Measurements from ENCODE around the gene GRM6.
A peak's percentile ranks its signal among the peaks of the same experiment; 100 is the strongest.

GRM6 gene

DNA sequence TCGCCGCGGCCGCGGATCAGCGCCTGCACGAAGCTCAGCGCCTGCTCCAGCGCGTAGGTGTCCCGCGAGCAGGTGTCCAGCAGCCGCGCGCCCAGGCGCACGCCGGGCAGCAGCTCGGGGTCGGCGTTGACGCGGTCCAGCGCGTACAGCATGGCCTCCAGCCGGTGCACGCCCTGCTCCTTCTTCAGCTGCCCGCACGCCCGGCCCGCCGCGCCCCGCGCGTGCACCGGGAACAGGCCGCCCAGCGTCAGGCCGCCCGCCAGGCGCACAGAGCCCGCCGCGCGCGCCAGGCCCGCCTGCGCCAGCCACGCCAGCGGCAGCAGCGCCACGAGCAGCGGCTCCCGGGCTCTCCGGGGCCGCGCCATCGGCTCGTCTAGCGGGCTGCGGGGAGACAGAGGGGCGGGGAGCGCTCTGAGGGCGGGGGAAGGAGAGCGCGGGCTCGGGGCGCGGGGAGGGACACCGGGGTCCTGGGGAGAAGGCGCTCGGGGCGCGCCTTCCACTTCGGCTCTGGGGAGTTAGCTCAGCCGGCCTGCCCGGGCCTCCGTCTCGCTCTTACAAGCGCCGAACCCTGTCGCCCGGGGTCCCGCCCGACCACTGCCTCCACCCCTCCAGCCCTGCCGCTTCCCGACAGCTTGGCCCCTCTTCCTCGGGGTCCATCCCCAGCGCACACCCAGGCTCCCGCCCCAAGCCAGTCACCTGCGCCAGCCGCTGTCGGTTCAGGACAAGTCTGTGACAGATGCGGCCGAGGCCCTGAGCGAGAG, at the start of gene GRM6:
GRM6 (minus strand) TSS at position 741 of the 761 bp plus-strand sequence; CDS start at position 365, 376 bp downstream.
- DNase-seq (ENCODE audit: low read depth in 1 of 2, low spot score in 1 of 2), result no peak

DNA sequence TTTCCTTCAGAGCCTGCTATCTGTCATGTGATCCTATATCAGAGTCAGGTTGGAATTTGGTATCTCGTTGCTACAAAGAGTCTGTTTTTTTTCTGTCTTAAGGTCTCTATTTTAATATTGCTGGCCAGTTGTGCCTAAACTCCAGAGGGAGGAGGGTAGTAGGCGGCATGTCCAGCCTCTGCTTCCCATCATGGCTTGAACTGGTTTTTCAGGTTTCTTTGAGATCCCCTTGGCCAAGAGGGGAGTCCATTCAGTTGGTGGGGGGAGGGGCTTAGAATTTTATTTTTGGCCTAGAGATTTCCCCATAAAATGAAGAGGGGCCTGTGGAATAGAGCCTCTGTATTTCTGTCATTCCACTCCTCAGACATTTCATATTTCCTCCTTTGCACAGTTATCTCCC, 49.6 kb upstream of the GRM6 start:
- DNase-seq (ENCODE audit: low read depth in 1 of 2, low spot score in 1 of 2), result no peak

DNA sequence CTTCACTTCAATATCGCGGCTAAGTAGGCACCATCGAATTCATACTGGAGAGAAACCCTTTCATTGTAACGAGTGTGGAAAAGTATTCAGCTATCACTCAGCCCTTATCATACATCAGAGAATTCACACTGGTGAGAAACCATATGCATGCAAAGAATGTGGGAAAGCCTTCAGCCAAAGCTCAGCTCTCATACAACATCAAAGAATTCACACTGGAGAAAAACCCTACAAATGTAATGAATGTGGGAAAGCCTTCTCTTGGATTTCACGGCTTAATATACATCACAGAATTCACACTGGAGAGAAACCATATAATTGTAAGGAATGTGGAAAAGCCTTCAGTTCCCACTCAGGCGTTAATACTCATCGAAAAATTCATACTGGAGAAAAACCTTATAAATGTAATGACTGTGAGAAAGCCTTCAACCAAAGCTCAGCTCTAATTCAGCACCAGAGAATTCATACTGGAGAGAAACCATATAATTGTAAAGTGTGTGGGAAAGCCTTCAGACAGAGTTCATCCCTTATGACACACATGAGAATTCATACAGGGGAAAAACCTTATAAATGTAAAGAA, 38.0 kb upstream of the GRM6 start:
- DNase-seq (ENCODE audit: low read depth in 1 of 2, low spot score in 1 of 2), result no peak

DNA sequence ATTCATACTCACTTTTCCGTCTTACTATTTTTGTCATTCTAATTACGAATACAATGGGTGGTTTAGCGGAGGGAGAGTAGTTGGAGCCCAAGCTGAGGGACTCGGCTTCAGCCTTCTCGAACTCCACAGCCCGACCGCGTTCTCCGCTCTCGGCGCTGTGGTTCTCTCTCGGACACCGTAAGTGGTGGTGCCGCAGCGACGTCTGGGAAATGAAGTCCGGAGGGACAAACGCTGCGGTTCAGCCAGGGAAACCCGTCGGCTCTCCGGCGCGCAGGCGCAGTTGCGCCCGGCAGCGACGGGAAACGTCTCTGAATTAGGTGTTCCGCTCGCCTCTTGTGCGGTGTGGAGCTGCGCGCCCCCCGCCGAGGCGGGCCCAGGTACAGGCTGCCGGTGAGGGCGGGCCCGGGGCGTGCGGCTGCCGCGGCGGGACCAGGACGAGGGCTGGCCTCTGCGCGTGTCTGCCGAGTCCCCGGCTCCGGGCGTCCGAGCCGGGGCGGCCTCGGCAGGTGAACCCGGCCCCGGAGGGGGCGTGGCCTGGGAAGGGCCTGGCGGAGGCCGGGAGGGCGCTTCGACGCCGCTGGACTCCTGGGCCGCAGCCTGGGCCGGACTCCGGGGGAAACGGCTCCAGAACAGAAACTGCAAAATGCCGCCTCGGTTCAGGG, 28.5 kb upstream of the GRM6 start, which contains the start of gene ZNF879:
ZNF879 (plus strand) TSS at position 277 of the 662 bp plus-strand sequence. CDS start 1,201 bp downstream, outside the sequence.
- peak; percentile 87 to 88 for DNase-seq (ENCODE audit: low read depth in 1 of 2, low spot score in 1 of 2)

DNA sequence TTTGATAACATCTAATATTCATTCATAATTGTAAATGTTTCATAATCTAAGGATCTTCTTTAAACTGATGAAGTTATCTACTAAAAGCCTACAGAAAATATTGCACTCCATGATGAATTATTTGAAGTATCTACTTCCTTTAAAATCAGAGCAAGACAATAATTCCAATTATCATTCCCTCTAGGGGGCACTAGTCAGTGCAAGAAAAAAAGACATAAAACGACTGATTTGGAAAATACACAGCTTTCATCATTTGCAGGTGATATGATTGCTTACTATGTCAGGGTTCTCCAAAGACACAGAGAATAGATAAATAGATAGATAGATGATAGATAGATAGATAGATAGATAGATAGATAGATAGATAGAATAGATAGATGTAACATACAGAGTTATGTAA, 13.5 kb upstream of the GRM6 start:
- DNase-seq (ENCODE audit: low read depth in 1 of 2, low spot score in 1 of 2), result no peak

DNA sequence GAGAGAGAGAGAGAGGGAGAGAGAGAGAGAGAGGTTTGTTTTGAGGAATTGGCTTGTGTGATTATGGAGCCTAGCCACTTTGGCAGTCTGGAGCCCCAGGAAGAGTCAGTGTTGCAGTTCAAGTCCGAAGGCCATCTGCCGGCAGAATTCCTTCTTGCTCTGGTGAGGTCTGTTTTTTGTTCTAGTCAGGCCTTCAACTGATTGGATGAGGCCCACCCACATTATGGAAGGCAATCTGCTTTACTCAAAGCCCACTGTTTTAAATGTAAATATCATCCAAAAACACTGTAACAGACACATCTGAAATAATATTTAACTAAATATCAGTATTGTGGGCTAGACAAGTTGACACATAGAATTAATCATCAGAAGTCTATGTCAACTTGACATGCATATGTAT, 11.4 kb upstream of the GRM6 start:
- no peak for DNase-seq (ENCODE audit: low read depth in 1 of 2, low spot score in 1 of 2)

DNA sequence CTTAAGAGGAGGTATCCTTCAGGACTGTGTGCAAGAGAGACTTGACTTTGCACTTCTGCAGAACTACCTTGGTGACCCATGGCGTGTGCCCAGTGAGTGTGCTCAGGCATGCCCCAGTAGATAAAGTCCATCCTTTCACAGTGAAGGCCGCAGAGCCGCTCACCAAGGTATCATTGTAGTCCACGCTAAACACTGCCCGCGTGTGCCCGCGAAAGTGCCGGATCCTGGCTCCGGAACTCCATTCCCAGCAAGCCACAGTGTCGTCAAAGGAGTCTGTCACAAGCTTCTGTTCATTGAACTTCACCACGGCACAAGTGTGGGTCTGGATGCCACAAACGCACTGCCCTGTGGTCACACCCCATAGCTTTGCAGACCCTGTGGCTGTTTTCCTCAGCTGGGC, 3.3 kb upstream of the GRM6 start:
- DNase-seq (ENCODE audit: low read depth in 1 of 2, low spot score in 1 of 2), result no peak

DNA sequence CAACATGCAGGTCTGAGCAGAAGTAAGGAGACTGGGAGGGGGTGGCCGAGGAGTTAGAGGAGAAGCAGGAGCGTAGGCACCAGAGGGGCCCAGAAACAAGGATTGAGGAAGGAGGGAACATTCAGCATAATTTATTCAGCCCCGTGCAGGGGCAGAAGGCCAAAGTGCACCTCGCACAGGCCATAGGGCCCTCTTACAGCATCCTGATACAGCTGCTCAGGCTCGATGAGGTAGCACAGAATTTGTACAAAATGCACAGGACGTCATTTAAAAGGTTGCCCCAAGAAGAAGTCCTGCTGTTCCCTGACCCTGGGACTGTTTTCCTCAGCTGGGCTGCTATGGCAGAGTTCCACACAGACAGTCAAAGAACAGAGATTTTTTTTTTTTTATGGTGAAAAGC, 2.1 kb upstream of the GRM6 start:
- DNase-seq (ENCODE audit: low read depth in 1 of 2, low spot score in 1 of 2), result no peak

DNA sequence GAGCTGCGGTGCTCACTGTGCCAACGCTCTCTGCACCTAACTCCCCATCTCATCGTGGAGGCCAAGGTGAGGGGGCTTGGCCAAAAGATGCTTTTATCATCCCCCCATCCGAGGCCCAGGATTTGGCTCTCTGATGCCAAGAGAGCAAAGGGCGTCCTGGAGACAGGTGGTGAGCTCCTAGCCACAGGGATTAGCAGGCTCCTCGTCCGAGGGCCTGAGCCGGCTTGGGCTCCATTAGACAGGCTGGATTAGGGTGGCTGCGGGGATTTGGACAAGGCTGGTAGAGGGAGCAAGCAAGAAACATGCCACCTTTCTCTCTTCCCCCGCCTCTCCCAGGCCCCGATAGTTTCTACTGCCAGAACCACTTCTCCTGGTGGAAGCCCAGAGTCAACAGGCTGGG, 1.0 kb upstream of the GRM6 start:
- no peak for DNase-seq (ENCODE audit: low read depth in 1 of 2, low spot score in 1 of 2)

DNA sequence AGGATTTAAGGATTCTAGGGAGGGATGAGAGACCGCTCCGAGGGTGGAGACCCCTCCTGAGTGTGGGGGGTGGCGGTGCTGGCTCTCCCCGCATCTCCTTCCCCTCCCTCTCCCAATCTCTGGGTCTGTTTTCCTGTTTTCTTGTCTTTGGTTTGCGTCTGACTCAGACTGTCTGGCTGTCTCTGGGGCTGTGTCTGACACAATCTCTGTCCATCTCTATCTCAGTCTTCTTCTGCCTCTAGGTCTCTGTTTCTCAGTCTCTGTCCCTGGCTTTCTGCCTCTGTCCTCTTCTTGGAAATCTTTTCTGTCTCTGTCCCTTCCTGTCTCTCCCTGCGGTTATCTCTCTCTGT, 196 bp upstream of the GRM6 start:
- no peak for DNase-seq (ENCODE audit: low read depth in 1 of 2, low spot score in 1 of 2)

DNA sequence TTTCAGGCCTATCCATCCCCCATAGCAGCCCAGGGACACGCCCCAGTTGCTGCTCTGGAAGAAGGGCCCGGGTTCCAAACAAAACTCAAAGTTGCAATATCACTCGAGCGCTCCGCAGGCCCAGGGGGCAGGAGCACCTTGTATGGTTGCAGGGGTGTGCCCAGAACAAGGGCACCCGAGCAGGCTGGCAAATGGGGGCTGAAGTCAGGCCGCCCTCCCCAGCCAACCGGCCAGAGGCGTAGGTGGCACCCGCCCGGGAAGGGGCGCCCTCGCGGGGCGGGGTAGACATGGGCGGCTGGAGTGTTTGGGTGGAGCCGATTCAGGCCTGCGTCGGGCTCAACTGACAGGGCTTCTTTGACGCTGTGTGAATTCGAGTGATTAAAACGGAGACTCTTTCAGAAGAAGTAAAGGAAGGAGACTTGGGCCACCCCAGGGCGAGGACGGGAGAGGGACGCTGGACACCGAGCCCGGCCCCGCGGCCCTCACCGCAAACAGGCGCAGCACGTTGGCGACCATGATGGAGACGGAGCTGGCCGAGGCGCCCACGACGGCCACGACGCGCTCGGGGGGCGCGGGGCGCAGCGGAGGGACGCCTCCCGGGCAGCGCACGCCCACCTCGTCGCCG, 1.1 kb downstream of the GRM6 start:
- DNase-seq (ENCODE audit: low read depth in 1 of 2, low spot score in 1 of 2), result no peak

DNA sequence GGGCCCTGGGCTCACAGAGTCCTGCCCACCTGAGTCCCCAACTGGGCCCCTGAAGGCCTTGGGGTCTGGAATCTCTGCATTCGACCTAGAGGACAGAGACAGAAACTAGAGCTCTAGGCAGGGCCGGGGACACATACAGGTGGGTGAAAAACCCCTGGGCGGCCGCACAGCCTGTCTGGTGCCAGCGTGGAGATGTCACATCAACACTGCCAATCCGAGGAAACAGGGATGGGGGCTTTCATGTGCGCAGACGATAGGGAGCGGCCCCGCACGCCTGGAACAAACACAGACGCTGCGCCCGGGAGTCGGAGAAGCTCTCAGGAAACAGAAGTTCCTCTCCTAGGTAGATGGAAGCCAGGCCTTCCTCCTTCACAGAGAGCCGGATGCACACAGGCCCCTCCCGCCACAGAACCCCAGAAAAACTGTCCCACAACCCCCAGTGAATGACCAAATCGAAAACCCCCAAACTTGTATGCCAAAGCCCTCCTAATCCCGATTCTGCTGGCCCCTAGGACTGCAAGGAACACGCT, 1.8 kb downstream of the GRM6 start:
- DNase-seq (ENCODE audit: low read depth in 1 of 2, low spot score in 1 of 2), result no peak

DNA sequence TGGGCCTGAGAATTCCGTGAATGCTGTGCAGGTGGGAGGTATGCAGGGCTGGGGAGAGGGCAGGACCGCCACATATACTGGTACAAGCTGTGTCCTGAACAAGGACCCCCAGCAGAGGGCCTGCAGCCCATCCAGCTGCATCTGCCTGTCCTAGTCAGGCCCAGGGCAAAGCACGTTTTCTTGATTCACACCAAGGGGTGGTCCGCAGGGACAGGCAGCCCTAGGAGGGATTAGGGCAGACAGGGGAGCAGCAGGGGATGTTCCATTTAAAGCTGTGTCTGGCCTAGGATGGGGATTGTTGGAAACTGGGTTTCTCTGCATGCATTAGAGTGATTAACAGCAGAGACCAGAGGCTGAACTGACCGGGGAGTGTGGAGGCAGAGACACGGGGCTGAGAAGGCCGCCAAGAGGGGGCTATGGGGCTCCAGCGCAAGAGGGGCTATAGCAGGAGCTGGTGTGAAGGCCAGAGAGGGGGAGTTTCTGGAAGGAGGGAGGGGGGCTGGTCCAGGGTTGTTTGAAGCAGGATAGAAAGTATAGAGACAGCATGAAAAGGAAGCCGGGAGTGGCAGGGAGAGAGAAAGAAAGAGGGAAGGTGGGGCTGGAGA, 2.7 kb downstream of the GRM6 start:
- no peak for DNase-seq (ENCODE audit: low read depth in 1 of 2, low spot score in 1 of 2)

DNA sequence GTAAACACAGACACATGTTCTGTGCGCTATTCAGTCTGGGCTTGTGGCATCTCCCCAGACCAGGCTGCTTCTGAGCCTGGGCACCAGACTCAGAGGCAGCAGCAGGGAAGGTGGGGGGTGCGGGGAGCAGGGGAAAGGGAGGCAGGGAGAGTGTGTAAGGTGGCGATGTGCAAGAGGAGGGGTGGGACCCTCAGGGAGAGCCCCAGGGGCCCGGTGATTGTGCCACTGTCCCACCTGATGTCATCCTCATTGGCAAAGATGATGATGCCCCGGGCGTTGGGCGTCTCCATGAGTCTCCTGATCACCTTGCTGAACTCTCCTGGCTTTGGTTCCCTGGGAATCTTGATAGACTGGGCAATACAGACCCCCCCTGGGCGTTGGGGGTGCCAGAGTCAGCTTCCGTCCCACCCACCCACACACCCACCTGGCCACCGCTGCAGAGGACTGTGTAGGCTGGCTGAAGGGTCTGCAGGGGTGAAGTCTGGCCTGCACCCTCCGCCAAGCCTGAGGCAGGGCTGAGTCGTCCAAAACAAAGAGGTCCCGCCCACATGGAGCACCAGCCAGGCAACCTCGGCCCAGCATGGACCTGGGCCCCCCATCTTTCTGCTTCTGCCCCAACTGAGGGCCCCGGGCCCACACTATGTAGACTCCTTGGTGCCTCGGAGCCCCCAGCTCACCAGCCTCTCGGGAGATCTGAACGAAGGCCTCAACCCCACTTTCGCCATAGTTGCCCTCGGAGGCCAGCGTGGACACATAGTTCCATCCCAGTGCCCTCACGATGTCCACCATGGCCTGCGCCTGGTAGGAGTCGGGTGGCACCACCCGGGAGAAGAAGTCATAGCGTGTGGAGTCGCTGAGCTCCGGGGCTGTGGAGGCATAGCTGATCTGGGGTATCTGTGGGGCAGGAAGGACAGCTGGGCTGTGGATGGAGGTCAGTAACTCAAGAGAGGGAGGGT, 3.7 kb downstream of the GRM6 start:
- no peak for DNase-seq (ENCODE audit: low read depth in 1 of 2, low spot score in 1 of 2)

DNA sequence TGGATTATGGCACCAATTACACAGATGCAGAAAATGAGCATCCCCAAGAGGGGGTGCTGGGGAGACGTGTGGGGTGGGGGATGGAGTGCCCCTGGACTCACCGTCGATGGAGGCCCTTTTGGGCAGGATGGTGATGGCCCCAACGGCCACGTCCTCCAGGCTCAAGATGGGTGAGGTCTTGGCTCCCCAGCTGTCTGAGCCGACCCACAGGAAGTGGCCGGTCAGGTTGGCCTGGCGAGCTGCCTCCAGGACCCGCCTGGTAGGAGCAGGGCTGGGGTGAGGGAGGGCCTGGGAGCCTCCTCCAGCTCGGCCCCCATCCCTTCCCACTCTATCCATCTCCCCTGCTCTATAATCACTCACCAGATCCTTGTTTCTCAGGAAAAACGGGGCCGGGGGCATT, 4.6 kb downstream of the GRM6 start:
- no peak for DNase-seq (ENCODE audit: low read depth in 1 of 2, low spot score in 1 of 2)

DNA sequence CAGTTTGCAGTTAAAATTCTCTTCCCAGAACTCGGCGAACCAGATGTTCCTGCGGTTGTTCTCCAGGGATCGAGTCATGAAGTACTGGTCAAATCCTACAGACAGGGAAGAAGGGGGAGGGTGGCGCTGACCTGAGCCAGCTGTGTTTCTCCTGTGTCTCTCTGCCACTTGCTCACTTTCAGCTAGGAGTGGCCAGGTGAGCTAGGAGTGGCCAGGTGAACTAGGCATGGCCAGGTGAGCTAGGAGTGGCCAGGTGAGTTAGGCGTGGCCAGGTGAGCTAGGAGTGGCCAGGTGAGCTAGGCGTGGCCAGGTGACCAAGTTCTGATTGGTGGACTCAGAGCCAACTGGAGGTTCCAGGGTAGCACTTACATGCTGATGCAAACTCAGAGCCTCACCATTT, 5.8 kb downstream of the GRM6 start:
- no peak for DNase-seq (ENCODE audit: low read depth in 1 of 2, low spot score in 1 of 2)

DNA sequence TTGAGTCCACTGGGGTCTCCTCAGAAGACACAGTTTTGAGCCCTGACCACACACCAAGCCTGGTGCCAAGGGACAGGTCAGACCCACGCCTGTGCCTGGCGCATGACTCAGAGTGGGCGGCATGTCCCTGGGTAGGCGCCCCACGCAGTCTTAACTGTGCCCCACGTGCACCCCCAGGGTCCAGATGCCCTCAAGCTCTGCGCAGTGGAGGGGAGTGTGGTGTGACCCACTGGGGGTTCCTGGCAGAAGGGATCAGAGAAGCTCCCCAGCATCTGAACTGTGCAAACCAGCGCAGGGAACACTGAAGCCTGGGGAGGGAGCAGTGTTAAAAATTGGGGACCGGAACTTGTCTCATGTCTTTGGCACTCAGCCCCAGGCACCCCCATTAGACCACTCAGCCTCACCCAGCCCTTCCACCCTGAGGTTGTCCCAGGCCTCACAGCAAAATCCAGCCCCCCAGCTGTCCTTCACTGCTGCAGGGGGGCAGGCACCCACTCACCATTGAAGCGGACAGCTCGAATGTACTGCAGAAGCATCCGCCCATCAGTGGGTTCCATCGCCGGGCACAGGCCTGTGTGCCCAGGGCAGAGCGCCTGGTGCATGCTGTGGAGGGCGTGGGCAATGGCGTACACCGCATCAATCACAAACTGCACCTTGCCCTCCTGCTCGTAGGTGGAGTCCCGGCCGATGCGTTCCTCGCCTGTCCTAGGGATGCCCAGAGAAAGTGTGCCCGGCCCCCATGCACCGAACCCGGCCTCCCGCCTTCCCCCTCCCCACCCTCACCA, 6.5 kb downstream of the GRM6 start:
- no peak for DNase-seq (ENCODE audit: low read depth in 1 of 2, low spot score in 1 of 2)

DNA sequence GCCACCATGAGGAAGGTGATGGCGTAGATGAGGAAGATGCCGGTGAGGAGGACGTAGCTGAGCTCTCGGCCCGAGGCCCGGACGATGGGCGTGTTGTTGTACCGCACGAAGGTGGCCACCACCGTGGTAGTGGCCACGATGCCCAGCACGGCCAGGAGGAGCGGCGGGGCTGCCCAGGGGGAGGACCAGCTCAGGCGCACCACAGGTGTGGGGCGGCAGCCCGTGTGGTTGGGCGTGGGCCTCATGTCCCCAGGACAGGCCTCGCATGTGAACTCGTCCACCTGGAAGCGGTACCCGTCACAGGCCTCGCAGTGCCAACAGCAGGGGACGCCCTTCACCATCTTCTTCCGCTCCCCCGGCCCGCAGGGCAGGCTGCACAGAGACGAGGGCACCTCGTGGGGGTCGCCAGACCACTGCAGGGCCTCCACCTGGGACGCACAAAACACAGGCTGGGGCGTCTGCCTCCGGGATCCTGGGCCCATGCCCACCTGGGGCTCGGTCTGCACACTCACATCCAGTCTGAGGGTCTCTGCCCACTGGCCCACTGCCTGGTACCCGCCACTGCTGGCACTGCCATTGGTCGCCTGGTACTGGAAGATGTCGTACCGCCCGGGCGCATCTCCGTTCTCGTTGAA, 8.7 kb downstream of the GRM6 start:
- DNase-seq (ENCODE audit: low read depth in 1 of 2, low spot score in 1 of 2), result no peak

Measured in stimulated activated CD4-positive, alpha-beta T cell treated with anti-CD3 and anti-CD28 coated beads, Interleukin-15, amount 100 ng/mL, for 1 hour (primary cell).